ENCODE data around the gene PPM1D. TPM values are rescaled to one million over a fixed set of nuclear protein-coding genes. Genes with fewer than 3 reads are reported as not detected.

PPM1D gene
- total RNA-seq, 2 experiments from 2014 or later: 18.1 to 18.3 TPM

GRCh38 chr17:60599220-60599619 is 773 bp upstream of the PPM1D start:
- H3K4me3 Mint-ChIP-seq: peak overlapping the region; percentile 95
- Histone ChIP-seq H3K36me3 (ENCODE audit: insufficient read depth, low read length) (no peaks in the 10 kb centered on the region), H3K27ac (ENCODE audit: low read depth in 1 of 2, low read length in 2 of 2) (peak overlapping the region; percentile 84 to 87), H3K4me1 (ENCODE audit: insufficient read depth, low read length) (peaks cover 23% of the 10 kb centered on the region), H3K27me3 (ENCODE audit: control insufficient read depth in 1 of 2, insufficient read depth in 2 of 2, low read length in 2 of 2) (no peaks in the 10 kb centered on the region), H3K4me3 (ENCODE audit: low read length) (peak overlapping the region; percentile 87), H3K9me3 (ENCODE audit: control insufficient read depth in 1 of 2, insufficient read depth in 1 of 2, low read length in 2 of 2) (no peaks in the 10 kb centered on the region)
- H3K36me3 Mint-ChIP-seq (ENCODE audit: low read depth): peaks cover 17% of the 10 kb centered on the region
- intact Hi-C loops (cut with DNase I, micrococcal nuclease): loop anchor here in 1 of 2 experiments (2.0 to 5.0 kb wide), 3 partner anchors 74 to 1492 kb away; partner anchors contain the start of gene TRIM37
- no peaks in the 10 kb centered on the region for H3K27me3 Mint-ChIP-seq
- H3K9me3 Mint-ChIP-seq: no peaks in the 10 kb centered on the region
- ChIA-PET CTCF (interaction anchor here (1.6 kb wide), 1 partner anchor 39 kb away, joined by 5 read pairs; no protein-coding TSS in a partner anchor), POLR2A (interaction anchor here (0.6 to 1.9 kb wide), 14 partner anchors 8 to 1264 kb away, joined by 3 to 22 read pairs (median 4); partner anchors contain the start of genes BCAS3, BRIP1, PTRH2 and USP32)
- TF ChIP-seq CTCF (IDR thresholded peaks at IDR 0.05): no peak
- peak overlapping the region; percentile 94 for H3K27ac Mint-ChIP-seq
- DNase-seq (no peak), ATAC-seq (ENCODE audit: poor library complexity) (peak; percentile 16)
- H3K4me1 Mint-ChIP-seq (ENCODE audit: low read depth): peaks cover 46% of the 10 kb centered on the region

DNA sequence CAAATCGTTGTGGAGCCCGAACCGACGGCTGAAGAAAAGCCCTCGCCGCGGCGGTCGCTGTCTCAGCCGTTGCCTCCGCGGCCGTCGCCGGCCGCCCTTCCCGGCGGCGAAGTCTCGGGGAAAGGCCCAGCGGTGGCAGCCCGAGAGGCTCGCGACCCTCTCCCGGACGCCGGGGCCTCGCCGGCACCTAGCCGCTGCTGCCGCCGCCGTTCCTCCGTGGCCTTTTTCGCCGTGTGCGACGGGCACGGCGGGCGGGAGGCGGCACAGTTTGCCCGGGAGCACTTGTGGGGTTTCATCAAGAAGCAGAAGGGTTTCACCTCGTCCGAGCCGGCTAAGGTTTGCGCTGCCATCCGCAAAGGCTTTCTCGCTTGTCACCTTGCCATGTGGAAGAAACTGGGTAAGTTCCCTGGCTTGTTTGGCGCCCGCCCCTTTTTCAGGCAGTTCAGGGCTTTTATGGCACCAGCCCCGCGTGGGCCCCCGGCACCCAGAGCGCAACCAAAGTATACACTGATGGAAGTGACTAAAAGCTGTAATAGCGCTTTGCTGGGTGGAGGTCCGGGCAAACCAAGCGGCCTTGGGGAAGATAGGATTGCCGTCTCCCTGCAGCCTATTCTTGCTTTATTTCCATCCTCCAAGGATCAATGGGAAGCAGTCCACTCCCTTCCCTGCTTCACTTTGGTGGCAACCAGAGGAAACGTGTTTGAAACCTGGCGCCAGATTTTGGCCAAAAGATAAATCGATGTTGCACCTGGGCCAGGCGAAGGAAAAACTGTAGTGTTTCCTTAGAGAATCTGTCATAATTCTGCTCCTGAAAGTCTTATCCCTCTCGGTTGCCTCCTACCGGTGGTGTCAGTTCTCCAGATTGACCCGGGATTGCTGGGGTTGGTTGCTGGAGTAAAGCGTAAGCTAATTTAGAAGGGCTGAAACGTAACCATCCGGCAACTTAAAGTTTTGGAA is 775 bp downstream of the PPM1D start:
- peak overlapping the region; percentile 94 for H3K27ac Mint-ChIP-seq
- TF ChIP-seq CTCF (IDR thresholded peaks at IDR 0.05): peak; percentile 71
- intact Hi-C loops (cut with DNase I, micrococcal nuclease): loop anchor here (1.0 to 5.0 kb wide), 4 partner anchors 37 to 208 kb away; partner anchors contain the start of genes USP32 (in 2 of the 2) and BCAS3 (in 1 of the 2)
- no peaks in the 10 kb centered on the region for H3K27me3 ChIP-seq (ENCODE audit: control insufficient read depth in 1 of 2, insufficient read depth in 2 of 2, low read length in 2 of 2)
- ChIA-PET POLR2A (interaction anchor here (0.6 to 1.9 kb wide), 12 partner anchors 7 to 1262 kb away, joined by 3 to 22 read pairs (median 4); partner anchors contain the start of genes BCAS3, BRIP1, PTRH2 and USP32), CTCF (interaction anchor here (0.6 to 1.7 kb wide), 6 partner anchors 11 to 87 kb away, joined by 3 to 5 read pairs (median 4); no protein-coding TSS in a partner anchor)
- H3K36me3 Mint-ChIP-seq (ENCODE audit: low read depth): peaks cover 17% of the 10 kb centered on the region
- no peaks in the 10 kb centered on the region for H3K27me3 Mint-ChIP-seq
- no peaks in the 10 kb centered on the region for H3K36me3 ChIP-seq (ENCODE audit: insufficient read depth, low read length)
- H3K9me3 ChIP-seq (ENCODE audit: control insufficient read depth in 1 of 2, insufficient read depth in 1 of 2, low read length in 2 of 2): no peaks in the 10 kb centered on the region
- H3K4me1 ChIP-seq (ENCODE audit: insufficient read depth, low read length): peaks cover 23% of the 10 kb centered on the region
- H3K4me3 Mint-ChIP-seq: peak overlapping the region; percentile 98
- peak overlapping the region; percentile 87 for H3K4me3 ChIP-seq (ENCODE audit: low read length)
- H3K4me1 Mint-ChIP-seq (ENCODE audit: low read depth): peaks cover 51% of the 10 kb centered on the region
- DNase-seq: peak; percentile 13 to 81 (median 49)
- peak; percentile 21 for ATAC-seq (ENCODE audit: poor library complexity)
- peak overlapping the region; percentile 84 to 87 for H3K27ac ChIP-seq (ENCODE audit: low read depth in 1 of 2, low read length in 2 of 2)
- no peaks in the 10 kb centered on the region for H3K9me3 Mint-ChIP-seq
